Testis (tissue), 2 donors: ENCODE data around the gene LNP1.

Experiments
- CTCF ChIP-seq, 3 experiments: fragments of 450-650 bp in 2 of 3; fragments of 200-600 bp in 1 of 3; sonication (generic) in 1 of 3; IDR thresholded peaks; one replicate each; pipeline ENCODE4 v1.5.1; 2016 to 2019; ENCODE audit warnings: antibody characterized with exemption in 3 of 3, mild to moderate bottlenecking in 2 of 3, moderate library complexity in 1 of 3
- POLR2A ChIP-seq: fragments of 450-650 bp; IDR thresholded peaks from one replicate; pipeline ENCODE4 v1.6.1; 2017; ENCODE audit warnings: antibody characterized with exemption, mild to moderate bottlenecking, moderate library complexity

GRCh38 chr3:100454677-100455076, 53.3 kb downstream of the LNP1 start:
- TF ChIP-seq CTCF (IDR thresholded peaks at IDR 0.05) (no peak), POLR2A (no peak)
